ENCODE measurements around the gene BPIFB6. TPM values are rescaled to one million over a fixed set of nuclear protein-coding genes. Genes with fewer than 3 reads are reported as not detected.

The BPIFB6 gene
- polyA plus RNA-seq, 1 of the 3 experiments (the other 2 are of a cell fraction): not detected

DNA sequence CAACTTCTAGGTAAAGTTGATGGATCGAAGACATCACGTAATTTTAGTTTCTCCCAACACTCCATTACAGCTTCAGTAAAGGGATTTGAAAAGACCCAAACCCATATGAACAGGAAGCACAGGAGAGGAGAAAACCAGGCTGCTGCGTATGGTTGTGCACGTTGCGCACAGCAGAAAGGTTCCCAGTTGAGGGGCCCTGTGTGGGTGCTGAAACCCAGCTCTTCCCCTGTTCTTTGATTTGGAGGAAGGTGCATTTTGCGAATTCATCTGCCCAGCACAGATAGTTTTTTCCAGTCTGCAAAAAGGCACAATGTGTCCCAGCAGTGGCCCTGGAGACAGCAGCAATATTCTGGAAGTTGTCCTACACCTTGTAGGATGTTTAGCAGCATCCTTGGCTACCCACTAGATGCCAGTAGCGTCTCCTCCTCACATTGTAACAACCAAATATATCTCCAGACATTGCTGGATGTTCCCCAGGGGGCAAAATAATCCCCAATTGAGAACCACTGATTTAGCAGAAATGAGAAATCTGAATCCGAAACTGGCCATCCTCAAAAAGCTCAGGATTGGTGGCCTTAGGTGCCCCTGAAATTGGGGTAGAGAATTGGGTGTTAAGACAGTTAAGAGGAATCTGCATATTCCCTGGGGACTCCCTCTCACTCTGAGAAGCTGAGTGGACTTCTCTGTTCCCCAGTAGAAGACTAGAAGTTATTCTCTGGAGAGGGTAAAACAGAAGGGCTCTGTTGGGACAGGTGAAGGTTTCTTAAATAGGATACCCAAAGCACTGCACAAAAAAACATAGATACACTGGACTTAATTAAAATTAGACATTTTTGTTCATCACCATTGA lies 39.4 kb upstream of the BPIFB6 start:
- Histone ChIP-seq H4K20me1 (ENCODE audit: insufficient read depth) (no peaks in the 10 kb centered on the region), H3K4me2 (no peak overlapping the region), H3K4me1 (ENCODE audit: control insufficient read depth in 1 of 2, insufficient read depth in 2 of 2, low read depth in 1 of 2, low read length in 1 of 2) (no peaks in the 10 kb centered on the region), H3K9ac (no peak overlapping the region), H3K27me3 (ENCODE audit: insufficient read depth) (no peaks in the 10 kb centered on the region; the same call in 1 of the 2 replicates), H3K36me3 (replicated peaks in 1 of 2; ENCODE audit: control insufficient read depth in 1 of 2, insufficient read depth in 2 of 2, low read length in 1 of 2) (no peaks in the 10 kb centered on the region), H2AFZ (ENCODE audit: low read depth) (no peak overlapping the region), H3K79me2 (ENCODE audit: insufficient read depth) (no peaks in the 10 kb centered on the region), H3K4me3 (ENCODE audit: low read depth in 2 of 2, low read length in 1 of 2) (no peak overlapping the region), H3K9me3 (no peaks in the 10 kb centered on the region), H3K27ac (ENCODE audit: low read depth in 2 of 2, low read length in 1 of 2) (no peak overlapping the region), H3F3A (replicated peaks; ENCODE audit: insufficient read depth) (no peaks in the 10 kb centered on the region), H3K9me2 (no peaks in the 10 kb centered on the region)
- ChIA-PET CTCF (no interaction called here), POLR2A (no interaction called here)
- WGBS (ENCODE audit: low lambda C conversion rate): 39% methylated on average over 8 of the region's 8 CpGs
- no peak for DNase-seq
- TF ChIP-seq USF2 (IDR thresholded peaks at IDR 0.05; ENCODE audit: borderline replicate concordance, low read depth, low read length): no peak

GRCh38 chr20:32993496-32994050 lies 37.9 kb upstream of the BPIFB6 start:
- CTCF ChIA-PET: no interaction called here

More at GRCh38 chr20:32993496-32994050, 37.9 kb upstream of the BPIFB6 start:
- DNase-seq: no peak
- H3K4me2 ChIP-seq: no peak overlapping the region
- POLR2A ChIA-PET: no interaction called here
- H3K9ac ChIP-seq: no peak overlapping the region
- no peaks in the 10 kb centered on the region for H3K36me3 ChIP-seq (replicated peaks in 1 of 2; ENCODE audit: control insufficient read depth in 1 of 2, insufficient read depth in 2 of 2, low read length in 1 of 2)
- no peaks in the 10 kb centered on the region for H3K4me1 ChIP-seq (ENCODE audit: control insufficient read depth in 1 of 2, insufficient read depth in 2 of 2, low read depth in 1 of 2, low read length in 1 of 2)
- TF ChIP-seq CHD2 (IDR thresholded peaks at IDR 0.05; ENCODE audit: low read length, partially characterized antibody) (no peak), RCOR1 (IDR thresholded peaks at IDR 0.05; ENCODE audit: low read length) (no peak), YY1 (IDR thresholded peaks at IDR 0.05; ENCODE audit: low read depth) (no peak), EP300 (IDR thresholded peaks at IDR 0.05; ENCODE audit: borderline replicate concordance in 1 of 2, low read depth in 1 of 2, low read length in 1 of 2) (no peak), TCF12 (IDR thresholded peaks at IDR 0.05) (no peak), PBX3 (IDR thresholded peaks at IDR 0.05) (no peak), ELF1 (IDR thresholded peaks at IDR 0.05) (no peak), NFIC (IDR thresholded peaks at IDR 0.05; ENCODE audit: borderline replicate concordance) (no peak), FOXJ3 (CRISPR knock-in tag; IDR thresholded peaks at IDR 0.05) (no peak)
- TF ChIP-seq, protein P1, sequence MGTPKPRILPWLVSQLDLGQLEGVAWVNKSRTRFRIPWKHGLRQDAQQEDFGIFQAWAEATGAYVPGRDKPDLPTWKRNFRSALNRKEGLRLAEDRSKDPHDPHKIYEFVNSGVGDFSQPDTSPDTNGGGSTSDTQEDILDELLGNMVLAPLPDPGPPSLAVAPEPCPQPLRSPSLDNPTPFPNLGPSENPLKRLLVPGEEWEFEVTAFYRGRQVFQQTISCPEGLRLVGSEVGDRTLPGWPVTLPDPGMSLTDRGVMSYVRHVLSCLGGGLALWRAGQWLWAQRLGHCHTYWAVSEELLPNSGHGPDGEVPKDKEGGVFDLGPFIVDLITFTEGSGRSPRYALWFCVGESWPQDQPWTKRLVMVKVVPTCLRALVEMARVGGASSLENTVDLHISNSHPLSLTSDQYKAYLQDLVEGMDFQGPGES (IDR thresholded peaks at IDR 0.05; ENCODE audit: low read depth, low read length): no peak
- TF ChIP-seq, protein P2, sequence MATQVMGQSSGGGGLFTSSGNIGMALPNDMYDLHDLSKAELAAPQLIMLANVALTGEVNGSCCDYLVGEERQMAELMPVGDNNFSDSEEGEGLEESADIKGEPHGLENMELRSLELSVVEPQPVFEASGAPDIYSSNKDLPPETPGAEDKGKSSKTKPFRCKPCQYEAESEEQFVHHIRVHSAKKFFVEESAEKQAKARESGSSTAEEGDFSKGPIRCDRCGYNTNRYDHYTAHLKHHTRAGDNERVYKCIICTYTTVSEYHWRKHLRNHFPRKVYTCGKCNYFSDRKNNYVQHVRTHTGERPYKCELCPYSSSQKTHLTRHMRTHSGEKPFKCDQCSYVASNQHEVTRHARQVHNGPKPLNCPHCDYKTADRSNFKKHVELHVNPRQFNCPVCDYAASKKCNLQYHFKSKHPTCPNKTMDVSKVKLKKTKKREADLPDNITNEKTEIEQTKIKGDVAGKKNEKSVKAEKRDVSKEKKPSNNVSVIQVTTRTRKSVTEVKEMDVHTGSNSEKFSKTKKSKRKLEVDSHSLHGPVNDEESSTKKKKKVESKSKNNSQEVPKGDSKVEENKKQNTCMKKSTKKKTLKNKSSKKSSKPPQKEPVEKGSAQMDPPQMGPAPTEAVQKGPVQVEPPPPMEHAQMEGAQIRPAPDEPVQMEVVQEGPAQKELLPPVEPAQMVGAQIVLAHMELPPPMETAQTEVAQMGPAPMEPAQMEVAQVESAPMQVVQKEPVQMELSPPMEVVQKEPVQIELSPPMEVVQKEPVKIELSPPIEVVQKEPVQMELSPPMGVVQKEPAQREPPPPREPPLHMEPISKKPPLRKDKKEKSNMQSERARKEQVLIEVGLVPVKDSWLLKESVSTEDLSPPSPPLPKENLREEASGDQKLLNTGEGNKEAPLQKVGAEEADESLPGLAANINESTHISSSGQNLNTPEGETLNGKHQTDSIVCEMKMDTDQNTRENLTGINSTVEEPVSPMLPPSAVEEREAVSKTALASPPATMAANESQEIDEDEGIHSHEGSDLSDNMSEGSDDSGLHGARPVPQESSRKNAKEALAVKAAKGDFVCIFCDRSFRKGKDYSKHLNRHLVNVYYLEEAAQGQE (IDR thresholded peaks at IDR 0.05; ENCODE audit: low read depth, low read length): no peak
- TF ChIP-seq, protein P3, sequence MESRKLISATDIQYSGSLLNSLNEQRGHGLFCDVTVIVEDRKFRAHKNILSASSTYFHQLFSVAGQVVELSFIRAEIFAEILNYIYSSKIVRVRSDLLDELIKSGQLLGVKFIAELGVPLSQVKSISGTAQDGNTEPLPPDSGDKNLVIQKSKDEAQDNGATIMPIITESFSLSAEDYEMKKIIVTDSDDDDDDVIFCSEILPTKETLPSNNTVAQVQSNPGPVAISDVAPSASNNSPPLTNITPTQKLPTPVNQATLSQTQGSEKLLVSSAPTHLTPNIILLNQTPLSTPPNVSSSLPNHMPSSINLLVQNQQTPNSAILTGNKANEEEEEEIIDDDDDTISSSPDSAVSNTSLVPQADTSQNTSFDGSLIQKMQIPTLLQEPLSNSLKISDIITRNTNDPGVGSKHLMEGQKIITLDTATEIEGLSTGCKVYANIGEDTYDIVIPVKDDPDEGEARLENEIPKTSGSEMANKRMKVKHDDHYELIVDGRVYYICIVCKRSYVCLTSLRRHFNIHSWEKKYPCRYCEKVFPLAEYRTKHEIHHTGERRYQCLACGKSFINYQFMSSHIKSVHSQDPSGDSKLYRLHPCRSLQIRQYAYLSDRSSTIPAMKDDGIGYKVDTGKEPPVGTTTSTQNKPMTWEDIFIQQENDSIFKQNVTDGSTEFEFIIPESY (IDR thresholded peaks at IDR 0.05; ENCODE audit: borderline replicate concordance, low read depth): no peak
- no peak overlapping the region for H3K4me3 ChIP-seq (ENCODE audit: low read depth in 2 of 2, low read length in 1 of 2)
- no peaks in the 10 kb centered on the region for H3K9me3 ChIP-seq
- WGBS (ENCODE audit: low lambda C conversion rate): 24% methylated on average over 8 of the region's 8 CpGs
- no peaks in the 10 kb centered on the region for H3K9me2 ChIP-seq
- no peaks in the 10 kb centered on the region for H3F3A ChIP-seq (replicated peaks; ENCODE audit: insufficient read depth)
- H3K27me3 ChIP-seq (ENCODE audit: insufficient read depth): no peaks in the 10 kb centered on the region; the same call in 1 of the 2 replicates
- no peak overlapping the region for H2AFZ ChIP-seq (ENCODE audit: low read depth)
- H4K20me1 ChIP-seq (ENCODE audit: insufficient read depth): no peaks in the 10 kb centered on the region
- no peaks in the 10 kb centered on the region for H3K79me2 ChIP-seq (ENCODE audit: insufficient read depth)
- no peak overlapping the region for H3K27ac ChIP-seq (ENCODE audit: low read depth in 2 of 2, low read length in 1 of 2)

Data from SK-N-SH (cell line).